ENCODE measurements around the gene VAV3.
"Not testable (repeated sequence)": the region's sequence is repeated elsewhere in the genome, so short reads cannot be mapped to it uniquely, and the experiment has no call there.

VAV3 gene

GRCh38 chr1:107965110-107965991 is at the start of gene VAV3:
VAV3 (minus strand) TSS chr1:107965180; CDS start chr1:107964869, 311 bp downstream.
- Mint-ChIP-seq H3K27me3 (ENCODE audit: low read depth) (peaks cover 29% of the 10 kb centered on the region), H3K9me3 (no peaks in the 10 kb centered on the region), H3K4me1 (ENCODE audit: low read depth) (peaks cover 17% of the 10 kb centered on the region), H3K4me3 (peak within 1 kb of the TSS; percentile 89), H3K27ac (peak within 1 kb of the TSS; percentile 74), H3K36me3 (ENCODE audit: low read depth) (no peaks in the 10 kb centered on the region)

DNA sequence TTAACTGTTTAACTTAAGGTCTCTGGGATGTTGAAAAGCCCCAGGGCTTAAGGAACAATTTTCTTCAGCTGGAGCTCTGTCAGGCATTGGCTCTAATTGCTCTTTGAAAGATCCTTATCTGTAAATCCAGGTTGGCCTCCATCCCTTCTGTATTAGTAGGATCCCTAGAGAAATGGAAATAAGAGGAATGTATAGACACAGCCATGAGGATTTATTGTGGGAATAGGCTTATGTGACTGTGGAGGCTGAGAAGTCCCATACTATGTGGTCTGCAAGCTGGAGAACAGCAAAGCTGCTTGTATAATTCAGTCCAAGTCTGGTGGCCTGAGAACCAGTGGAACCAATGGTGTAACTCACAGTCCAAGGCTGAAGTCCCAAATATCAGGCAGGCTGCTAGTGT is 47.6 kb upstream of the VAV3 start:
- H3K9me3 Mint-ChIP-seq, result no peaks in the 10 kb centered on the region

GRCh38 chr1:108011295-108011694 is 46.3 kb upstream of the VAV3 start:
- Mint-ChIP-seq H3K27ac (no peak overlapping the region), H3K4me3 (no peak overlapping the region), H3K27me3 (ENCODE audit: low read depth) (peaks cover 5% of the 10 kb centered on the region), H3K4me1 (ENCODE audit: low read depth) (no peaks in the 10 kb centered on the region), H3K36me3 (ENCODE audit: low read depth) (no peaks in the 10 kb centered on the region), H3K9me3 (no peaks in the 10 kb centered on the region)

More for the DNA sequence above, 47.6 kb upstream of the VAV3 start:
- Mint-ChIP-seq H3K36me3 (ENCODE audit: low read depth) (no peaks in the 10 kb centered on the region), H3K4me1 (ENCODE audit: low read depth) (no peaks in the 10 kb centered on the region), H3K27me3 (ENCODE audit: low read depth) (peaks cover 5% of the 10 kb centered on the region), H3K27ac (no peak overlapping the region), H3K4me3 (no peak overlapping the region)

DNA sequence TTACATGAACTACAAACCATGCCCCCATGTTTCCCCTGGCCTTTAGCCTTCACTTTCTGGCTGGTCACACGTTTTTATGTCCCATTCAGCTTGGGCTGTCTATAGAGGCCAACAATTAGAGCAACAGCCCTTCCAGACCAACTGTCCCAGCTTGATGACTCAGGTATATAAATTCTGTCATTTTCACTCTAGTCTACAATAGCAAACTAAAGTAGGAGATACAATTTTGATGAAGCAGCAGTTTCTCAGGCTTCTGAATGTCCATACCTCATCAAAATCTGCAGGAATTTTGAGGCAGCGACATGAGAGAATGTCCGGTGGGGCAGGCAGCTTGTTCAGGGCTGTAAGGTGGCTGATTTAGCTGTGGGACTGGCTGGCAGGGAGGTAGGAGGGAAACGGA is 45.6 kb upstream of the VAV3 start:
- Mint-ChIP-seq H3K9me3 (no peaks in the 10 kb centered on the region), H3K27ac (no peak overlapping the region), H3K4me3 (no peak overlapping the region), H3K27me3 (ENCODE audit: low read depth) (peaks cover 5% of the 10 kb centered on the region), H3K4me1 (ENCODE audit: low read depth) (no peaks in the 10 kb centered on the region), H3K36me3 (ENCODE audit: low read depth) (no peaks in the 10 kb centered on the region)

DNA sequence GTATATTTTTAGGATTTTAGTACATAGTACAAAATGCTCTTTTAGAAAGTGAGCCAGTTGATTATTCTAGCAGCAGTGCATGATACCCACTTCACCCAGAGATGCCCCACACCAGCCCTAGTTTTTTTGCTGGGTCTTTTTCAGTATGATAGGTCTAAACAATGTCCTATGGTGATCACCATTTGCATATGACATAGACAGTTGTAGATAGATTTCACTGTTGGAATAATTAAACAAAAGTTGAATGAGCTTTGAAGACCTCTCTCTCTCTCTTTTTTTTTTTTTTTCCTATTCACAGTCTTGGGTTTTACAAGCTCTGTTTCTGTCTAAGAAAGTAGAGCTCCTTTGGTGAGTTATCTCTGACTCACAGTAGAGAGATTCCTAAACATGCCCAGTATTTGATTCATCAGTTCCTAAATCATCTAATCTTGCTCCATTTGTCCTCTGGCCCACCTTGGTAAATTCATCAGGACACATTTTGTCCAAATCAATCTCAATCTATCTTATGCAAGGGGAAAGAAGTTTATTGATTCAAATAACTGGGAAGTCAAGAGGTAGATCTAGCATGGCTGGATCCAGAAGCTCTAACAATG is 44.7 kb upstream of the VAV3 start:
- peaks cover 5% of the 10 kb centered on the region for H3K9me3 Mint-ChIP-seq
- no peak overlapping the region for H3K27ac Mint-ChIP-seq
- peaks cover 8% of the 10 kb centered on the region for H3K27me3 Mint-ChIP-seq (ENCODE audit: low read depth)
- no peaks in the 10 kb centered on the region for H3K36me3 Mint-ChIP-seq (ENCODE audit: low read depth)
- H3K4me3 Mint-ChIP-seq, result no peak overlapping the region
- H3K4me1 Mint-ChIP-seq (ENCODE audit: low read depth), result no peaks in the 10 kb centered on the region

- H3K4me3 Mint-ChIP-seq, result no peak overlapping the region
- H3K27me3 Mint-ChIP-seq (ENCODE audit: low read depth), result peaks cover 8% of the 10 kb centered on the region
- H3K9me3 Mint-ChIP-seq, result peaks cover 5% of the 10 kb centered on the region
- no peaks in the 10 kb centered on the region for H3K4me1 Mint-ChIP-seq (ENCODE audit: low read depth)
- no peak overlapping the region for H3K27ac Mint-ChIP-seq
- H3K36me3 Mint-ChIP-seq (ENCODE audit: low read depth), result no peaks in the 10 kb centered on the region
Measured at GRCh38 chr1:108007531-108007930, 42.6 kb upstream of the VAV3 start.

DNA sequence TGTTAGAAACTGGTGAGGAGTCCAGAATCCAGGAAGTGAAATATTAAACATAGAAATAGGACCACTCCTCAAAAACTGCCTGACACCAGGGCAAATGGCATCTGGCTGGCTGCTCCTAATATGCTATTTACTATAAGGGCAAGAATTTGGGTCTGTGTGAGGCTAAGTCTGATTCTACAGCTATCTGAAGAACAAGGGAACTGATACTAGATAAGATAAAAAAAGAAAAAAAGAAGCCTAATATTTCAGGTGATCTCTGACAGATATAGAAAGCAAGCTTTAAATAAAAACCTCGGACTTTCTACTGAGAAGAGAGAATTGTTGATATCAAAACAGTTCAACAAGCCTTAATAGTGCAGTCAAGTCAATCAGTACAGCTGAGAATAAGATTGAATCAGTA is 42.1 kb upstream of the VAV3 start:
- peaks cover 5% of the 10 kb centered on the region for H3K9me3 Mint-ChIP-seq
- H3K27me3 Mint-ChIP-seq (ENCODE audit: low read depth), result peaks cover 8% of the 10 kb centered on the region
- H3K4me1 Mint-ChIP-seq (ENCODE audit: low read depth), result no peaks in the 10 kb centered on the region
- no peak overlapping the region for H3K4me3 Mint-ChIP-seq
- no peak overlapping the region for H3K27ac Mint-ChIP-seq
- no peaks in the 10 kb centered on the region for H3K36me3 Mint-ChIP-seq (ENCODE audit: low read depth)

DNA sequence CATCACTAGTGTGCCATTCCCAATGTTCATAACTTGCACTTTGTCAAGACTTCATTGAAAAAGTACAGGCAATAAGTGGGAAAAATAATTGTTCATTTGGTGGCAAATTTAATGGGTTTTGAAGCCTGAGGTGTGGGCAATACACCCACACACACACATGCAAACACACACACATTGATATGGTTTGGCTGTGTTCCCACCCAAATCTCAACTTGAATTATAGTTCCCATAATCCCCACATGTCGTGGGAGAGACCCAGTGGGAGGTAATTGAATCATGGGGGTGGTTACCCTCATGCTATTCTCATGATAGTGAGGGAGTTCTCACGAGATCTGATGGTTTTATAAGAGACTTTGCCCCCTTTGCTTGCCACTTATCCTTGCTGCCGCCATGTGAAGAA is 39.9 kb upstream of the VAV3 start:
- H3K27ac Mint-ChIP-seq; H3K9me3 Mint-ChIP-seq; H3K27me3 Mint-ChIP-seq (ENCODE audit: low read depth); H3K4me1 Mint-ChIP-seq (ENCODE audit: low read depth); H3K36me3 Mint-ChIP-seq (ENCODE audit: low read depth); H3K4me3 Mint-ChIP-seq: not testable (repeated sequence)

DNA sequence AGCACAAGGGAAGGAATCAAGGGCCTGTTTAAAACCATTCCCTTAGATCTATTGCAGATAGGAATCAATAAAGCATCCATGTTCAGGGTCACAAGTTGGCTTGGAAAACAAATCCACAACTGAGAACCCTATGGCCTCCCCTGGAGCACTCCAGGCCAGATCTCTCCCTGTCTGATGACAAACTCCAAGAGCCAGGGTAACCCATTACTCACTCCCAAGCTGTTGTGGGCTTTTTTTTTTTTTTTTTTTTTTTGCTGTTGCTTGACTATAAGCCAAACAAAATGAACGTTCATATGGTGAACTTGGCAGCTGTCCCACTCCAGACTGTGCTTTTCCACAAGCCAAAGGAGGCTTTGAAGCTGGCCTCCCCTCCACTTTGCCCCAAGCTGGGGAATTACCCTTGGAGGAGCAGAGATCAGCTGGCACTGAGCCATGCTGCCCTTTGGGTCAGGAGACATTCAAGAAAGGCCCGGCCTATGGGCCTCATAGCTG is 35.7 kb upstream of the VAV3 start:
- Mint-ChIP-seq H3K4me1 (ENCODE audit: low read depth) (no peaks in the 10 kb centered on the region), H3K27ac (no peak overlapping the region), H3K9me3 (peaks cover 5% of the 10 kb centered on the region), H3K27me3 (ENCODE audit: low read depth) (peaks cover 3% of the 10 kb centered on the region), H3K36me3 (ENCODE audit: low read depth) (no peaks in the 10 kb centered on the region), H3K4me3 (no peak overlapping the region)

GRCh38 chr1:108000184-108000583 is 35.2 kb upstream of the VAV3 start:
- Mint-ChIP-seq H3K9me3 (peaks cover 1% of the 10 kb centered on the region), H3K4me3 (no peak overlapping the region), H3K4me1 (ENCODE audit: low read depth) (no peaks in the 10 kb centered on the region), H3K27ac (no peak overlapping the region), H3K36me3 (ENCODE audit: low read depth) (no peaks in the 10 kb centered on the region), H3K27me3 (ENCODE audit: low read depth) (peaks cover 1% of the 10 kb centered on the region)

DNA sequence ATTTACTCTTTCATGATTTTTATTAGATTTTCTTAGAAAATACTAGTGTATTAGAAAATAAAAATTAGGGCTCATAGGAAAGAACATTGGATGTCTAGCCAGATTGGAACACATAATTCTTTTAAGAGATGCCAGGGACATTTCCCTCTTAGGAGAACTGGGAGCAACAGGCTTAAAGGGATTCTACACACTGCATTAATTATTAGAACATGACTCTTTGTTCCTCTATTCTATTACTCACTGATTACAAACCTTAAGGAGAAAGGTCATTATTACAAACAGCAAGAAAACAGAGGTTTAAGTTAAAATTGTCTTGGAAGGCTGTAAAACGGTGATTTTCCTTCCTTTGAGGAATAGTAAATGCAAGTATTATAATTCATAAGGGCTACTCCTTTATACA is 32.9 kb upstream of the VAV3 start:
- Mint-ChIP-seq H3K9me3 (no peaks in the 10 kb centered on the region), H3K4me3 (no peak overlapping the region), H3K4me1 (ENCODE audit: low read depth) (no peaks in the 10 kb centered on the region), H3K36me3 (ENCODE audit: low read depth) (no peaks in the 10 kb centered on the region), H3K27me3 (ENCODE audit: low read depth) (no peaks in the 10 kb centered on the region), H3K27ac (no peak overlapping the region)

DNA sequence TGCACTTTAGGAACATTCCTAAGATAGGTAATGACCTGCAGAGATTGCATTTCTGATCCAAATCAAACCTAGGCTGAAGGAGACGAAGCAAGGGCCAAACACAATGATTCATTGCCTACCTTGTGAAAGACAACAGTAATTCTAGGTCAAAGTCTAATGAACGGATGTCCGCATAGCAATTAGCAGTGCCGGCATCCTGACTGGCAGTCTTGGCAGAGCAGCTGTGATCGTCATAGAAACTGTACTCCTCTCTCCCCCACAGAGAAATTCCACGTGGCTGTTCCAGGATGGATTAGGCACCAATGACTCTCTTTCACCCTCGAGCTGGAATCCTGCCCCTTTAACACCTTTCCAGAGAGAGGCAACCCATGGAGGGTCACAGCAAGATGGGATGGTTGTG is 28.9 kb upstream of the VAV3 start:
- no peaks in the 10 kb centered on the region for H3K36me3 Mint-ChIP-seq (ENCODE audit: low read depth)
- H3K4me3 Mint-ChIP-seq, result no peak overlapping the region
- H3K27me3 Mint-ChIP-seq (ENCODE audit: low read depth), result no peaks in the 10 kb centered on the region
- H3K9me3 Mint-ChIP-seq, result no peaks in the 10 kb centered on the region
- no peaks in the 10 kb centered on the region for H3K4me1 Mint-ChIP-seq (ENCODE audit: low read depth)
- H3K27ac Mint-ChIP-seq, result no peak overlapping the region

DNA sequence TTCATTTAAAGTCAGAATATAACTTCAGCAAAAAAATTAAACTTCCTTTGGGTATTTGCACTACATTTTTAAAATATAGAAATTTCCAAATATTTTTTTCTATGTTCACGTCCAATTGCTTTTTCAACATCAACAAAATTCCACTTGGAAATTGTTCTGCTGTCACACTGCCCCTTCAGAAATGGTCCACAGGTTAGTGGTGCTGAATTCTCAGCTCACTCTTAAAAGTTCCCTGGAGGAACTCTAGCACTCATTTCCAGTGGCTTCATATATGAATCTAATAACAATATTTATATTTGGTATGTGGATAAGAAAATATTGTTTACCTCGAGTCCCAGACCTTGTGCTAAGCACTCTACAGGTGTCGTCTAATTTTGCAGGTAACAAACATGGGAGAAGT is 27.4 kb upstream of the VAV3 start:
- Mint-ChIP-seq H3K36me3 (ENCODE audit: low read depth) (no peaks in the 10 kb centered on the region), H3K4me1 (ENCODE audit: low read depth) (no peaks in the 10 kb centered on the region), H3K27ac (no peak overlapping the region), H3K4me3 (no peak overlapping the region), H3K9me3 (no peaks in the 10 kb centered on the region), H3K27me3 (ENCODE audit: low read depth) (no peaks in the 10 kb centered on the region)

DNA sequence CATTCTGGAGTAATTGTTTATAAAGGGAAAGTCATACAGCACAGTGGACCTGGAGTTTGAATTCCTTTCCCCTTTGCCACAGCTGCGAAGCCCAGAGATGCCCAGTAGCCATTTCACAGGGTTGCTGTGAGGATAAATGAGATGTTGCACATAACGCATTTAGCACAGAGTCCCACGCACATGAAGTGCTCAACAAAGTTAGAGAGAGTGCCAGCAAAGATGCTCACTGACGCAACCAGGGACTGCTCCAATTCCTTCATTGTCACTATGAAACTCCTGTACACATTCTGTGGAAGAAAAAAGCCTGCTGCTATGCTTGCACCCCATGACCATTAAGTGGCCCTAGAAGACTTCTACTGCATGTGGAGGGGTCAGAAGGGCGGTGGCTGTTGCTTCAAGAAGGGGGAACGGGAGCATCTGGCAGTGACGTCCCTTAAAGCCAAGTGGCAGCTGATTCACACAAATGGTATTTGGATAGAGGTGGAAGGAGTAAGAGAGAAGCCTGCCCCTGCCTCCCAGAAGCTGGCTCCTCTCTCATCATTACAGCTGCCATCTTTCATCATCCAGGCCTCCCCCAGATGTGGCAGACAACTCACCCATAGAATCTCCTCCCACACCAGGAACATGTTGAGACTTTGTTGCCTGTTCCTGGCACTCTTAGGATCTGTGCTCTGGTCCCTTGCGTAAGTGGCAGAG is 26.5 kb upstream of the VAV3 start:
- H3K4me3 Mint-ChIP-seq, result no peak overlapping the region
- no peaks in the 10 kb centered on the region for H3K27me3 Mint-ChIP-seq (ENCODE audit: low read depth)
- no peak overlapping the region for H3K27ac Mint-ChIP-seq
- no peaks in the 10 kb centered on the region for H3K4me1 Mint-ChIP-seq (ENCODE audit: low read depth)
- no peaks in the 10 kb centered on the region for H3K9me3 Mint-ChIP-seq
- no peaks in the 10 kb centered on the region for H3K36me3 Mint-ChIP-seq (ENCODE audit: low read depth)

GRCh38 chr1:107990606-107991005 is 25.6 kb upstream of the VAV3 start:
- Mint-ChIP-seq H3K9me3 (no peaks in the 10 kb centered on the region), H3K27ac (no peak overlapping the region), H3K36me3 (ENCODE audit: low read depth) (no peaks in the 10 kb centered on the region), H3K4me3 (no peak overlapping the region), H3K27me3 (ENCODE audit: low read depth) (no peaks in the 10 kb centered on the region), H3K4me1 (ENCODE audit: low read depth) (no peaks in the 10 kb centered on the region)
